Non-pigmented ciliary epithelial cell (primary cell): ENCODE measurements around the gene FAM171A1.
"Not testable (repeated sequence)": the region's sequence is repeated elsewhere in the genome, so short reads cannot be mapped to it uniquely, and the experiment has no call there.

ENCODE experiments used
- DNase-seq: peaks from one replicate; pipeline ENCODE4 v3.0.0-alpha.2; 2010; ENCODE audit warnings: low read depth

Gene FAM171A1

DNA sequence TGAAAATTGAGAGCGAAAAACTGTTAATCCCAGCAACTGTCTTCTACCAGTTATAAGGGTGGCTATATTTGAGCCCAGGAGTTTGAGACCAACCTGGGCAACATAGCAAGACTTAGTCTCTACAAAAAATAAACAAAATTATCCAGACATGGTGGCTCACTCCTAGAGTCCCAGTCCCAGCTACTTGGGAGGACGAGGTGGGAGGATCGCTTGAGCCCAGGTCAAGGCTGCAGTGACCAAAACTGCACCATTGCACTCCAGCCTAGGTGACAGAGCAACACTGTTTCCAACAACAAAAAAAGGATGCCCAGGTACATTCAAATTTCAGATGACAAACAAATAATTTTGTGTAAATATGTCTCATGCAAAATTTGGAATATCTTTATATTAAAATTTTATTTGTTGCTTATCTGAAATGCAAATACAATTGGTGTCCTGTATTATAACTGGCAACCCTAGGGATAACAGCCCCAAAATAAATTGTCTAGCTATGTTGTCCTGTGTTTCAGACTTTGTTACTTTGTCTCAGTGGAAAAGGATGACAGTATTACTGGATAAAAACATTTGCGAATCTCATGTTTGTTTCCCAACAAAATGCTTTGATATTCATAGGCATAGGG, 26.7 kb downstream of the FAM171A1 start:
- DNase-seq, result no peak

DNA sequence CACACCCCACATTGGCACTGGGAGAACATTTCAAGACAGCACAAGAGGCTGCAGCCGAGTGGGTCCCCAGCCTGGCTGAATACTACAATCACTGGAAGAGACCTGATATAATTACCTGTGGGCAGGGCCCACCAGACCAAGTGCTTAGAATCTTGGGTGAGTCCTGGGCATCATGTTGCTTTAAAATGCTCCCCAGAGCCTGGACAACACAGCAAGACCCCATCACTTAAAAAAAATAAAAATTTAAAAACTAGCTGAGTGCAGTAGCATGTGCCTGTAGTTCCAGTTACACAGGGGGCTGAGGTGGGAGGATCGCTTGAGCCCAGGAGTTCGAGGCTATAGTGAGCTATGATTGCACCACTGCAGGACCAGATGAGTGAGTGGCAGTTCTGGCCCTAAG, 28.1 kb downstream of the FAM171A1 start:
- DNase-seq, result no peak

DNA sequence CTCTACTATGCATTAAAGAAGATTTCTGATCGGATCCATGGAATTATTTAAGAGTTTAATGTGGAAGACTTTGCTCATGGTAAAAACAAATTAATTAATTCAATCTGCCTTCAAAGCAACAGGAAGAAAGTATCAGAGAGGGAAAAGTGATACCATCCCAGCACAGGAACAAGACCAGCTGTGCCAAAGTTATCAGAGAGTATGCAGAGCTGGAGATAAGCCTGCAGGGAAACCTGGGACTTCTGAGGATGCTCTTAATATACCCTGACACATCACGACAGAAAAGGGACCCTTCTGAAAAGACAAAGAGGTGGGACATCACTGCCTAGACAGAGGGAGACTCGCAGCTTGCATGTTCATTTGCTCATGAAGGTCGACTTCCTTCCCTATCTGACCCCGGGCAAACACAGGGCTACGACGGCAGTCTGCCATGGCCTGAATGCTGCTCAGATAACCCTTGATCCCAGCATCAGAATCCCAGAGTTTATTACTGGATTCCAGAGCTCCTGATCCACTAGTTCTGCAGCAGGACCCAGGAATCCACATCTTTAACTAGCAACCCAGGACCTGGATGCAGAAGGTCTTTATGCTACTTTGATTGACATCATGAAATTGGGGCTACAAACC, 29.5 kb downstream of the FAM171A1 start:
- DNase-seq, result no peak

GRCh38 chr10:15339892-15340291, 31.2 kb downstream of the FAM171A1 start:
- no peak for DNase-seq

GRCh38 chr10:15337441-15337923, 33.6 kb downstream of the FAM171A1 start:
- DNase-seq, result not testable (repeated sequence)

GRCh38 chr10:15336211-15336610, 34.9 kb downstream of the FAM171A1 start:
- no peak for DNase-seq

- DNase-seq, result no peak
These were observed 35.6 kb downstream of the FAM171A1 start for GRCh38 chr10:15335508-15335907.

DNA sequence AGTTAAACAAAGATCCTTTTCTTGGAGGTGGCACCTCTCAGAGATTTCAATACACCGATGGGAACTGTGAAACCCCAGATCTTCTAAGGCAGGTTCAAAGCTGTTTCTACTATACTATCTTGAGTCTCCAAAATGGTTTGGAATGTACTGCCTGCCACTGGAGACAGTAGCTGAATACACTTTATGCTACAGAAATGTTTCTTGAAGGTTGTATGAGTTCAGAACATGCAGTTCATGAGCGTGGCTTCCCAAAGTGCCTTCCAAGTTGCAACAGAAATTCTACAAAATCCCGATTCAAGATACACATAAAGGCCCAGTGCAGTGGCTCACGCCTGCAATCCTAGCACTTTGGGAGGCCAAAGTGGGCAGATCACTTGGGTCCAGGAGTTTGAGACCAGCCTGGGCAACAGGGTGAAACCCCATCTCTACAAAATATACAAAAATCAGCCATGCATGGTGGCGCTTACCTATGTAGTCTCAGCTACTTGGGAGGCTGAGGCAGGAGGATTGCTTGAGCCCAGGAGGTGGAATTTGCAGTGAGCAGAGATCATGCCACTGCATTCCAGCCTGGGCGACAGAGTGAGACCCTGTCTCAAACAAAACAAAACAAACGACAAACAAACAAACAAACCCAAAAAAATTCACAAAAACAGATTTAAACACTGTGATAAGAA, 36.3 kb downstream of the FAM171A1 start:
- no peak for DNase-seq

GRCh38 chr10:15333909-15334649, 37.0 kb downstream of the FAM171A1 start:
- no peak for DNase-seq

DNA sequence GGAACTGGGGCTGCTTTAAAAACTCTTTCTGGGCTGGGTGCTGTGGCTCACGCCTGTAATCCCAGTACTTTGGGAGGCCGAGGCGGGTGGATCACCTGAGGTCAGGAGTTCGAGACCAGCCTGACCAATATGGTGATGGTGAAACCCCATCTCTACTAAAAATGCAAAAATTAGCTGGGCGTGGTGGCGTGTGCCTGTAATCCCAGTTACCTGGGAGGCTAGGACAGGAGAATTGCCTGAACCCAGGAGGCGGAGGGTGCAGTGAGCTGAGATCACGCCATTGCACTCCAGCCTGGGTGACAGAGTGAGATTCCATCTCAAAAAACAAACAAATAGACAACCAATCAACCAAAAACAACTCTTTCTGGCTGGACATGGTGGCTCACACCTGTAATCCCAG, 37.9 kb downstream of the FAM171A1 start:
- DNase-seq, result not testable (repeated sequence)

DNA sequence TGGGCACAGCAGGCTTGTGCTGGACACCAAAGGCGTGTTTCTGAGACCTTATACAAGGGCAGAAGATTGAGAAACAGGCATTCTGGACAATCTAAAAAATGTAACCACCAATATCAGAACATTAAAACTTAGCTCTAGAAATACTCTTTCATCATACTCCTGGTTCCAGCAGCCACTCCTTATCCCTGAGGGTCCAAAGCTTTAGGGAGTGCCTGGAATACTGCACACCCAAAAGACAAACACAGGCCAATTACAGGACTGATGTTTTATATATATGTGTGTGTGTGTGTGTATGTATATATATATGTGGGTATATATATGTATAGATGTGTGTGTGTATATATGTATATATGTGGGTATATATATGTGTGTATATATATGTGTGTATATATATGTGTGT, 39.6 kb downstream of the FAM171A1 start:
- DNase-seq, result no peak

- DNase-seq, result no peak
These were observed 41.7 kb downstream of the FAM171A1 start for GRCh38 chr10:15329437-15329836.

- DNase-seq, result no peak
These were observed 45.2 kb downstream of the FAM171A1 start for GRCh38 chr10:15325944-15326284.

DNA sequence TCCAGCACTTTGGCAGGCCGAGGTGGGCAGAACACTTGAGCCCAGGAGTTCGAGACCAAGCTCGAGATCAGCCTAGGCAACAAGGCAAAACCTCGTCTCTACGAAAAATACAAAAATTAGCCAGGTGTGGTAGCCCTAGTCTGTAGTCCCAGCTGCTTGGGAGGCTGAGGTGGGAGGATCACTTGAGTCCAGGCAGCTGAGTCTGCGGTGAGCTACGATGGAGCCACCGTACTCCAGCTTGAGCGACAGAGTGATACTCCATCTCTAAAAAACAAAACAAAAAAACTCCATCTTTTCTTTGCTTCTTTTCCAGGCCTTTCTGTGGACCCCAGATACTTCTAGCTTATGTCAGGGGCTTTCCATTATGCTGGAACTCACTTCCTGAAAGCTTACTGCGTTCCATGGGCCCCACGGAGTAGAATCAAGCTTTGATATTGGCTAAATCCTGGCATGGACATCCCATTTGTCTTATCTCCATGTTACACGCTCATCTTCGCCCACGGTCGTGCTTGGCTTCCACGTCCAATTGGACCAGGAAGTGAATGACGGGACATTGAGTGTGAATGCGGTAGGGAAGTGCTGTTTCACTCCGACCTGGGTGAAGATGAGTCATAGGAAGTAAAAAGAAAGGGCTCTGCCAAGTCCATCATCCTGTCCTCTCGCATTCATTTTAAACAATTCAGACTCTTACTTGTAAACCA, 45.7 kb downstream of the FAM171A1 start:
- DNase-seq, result peak; percentile 48

DNA sequence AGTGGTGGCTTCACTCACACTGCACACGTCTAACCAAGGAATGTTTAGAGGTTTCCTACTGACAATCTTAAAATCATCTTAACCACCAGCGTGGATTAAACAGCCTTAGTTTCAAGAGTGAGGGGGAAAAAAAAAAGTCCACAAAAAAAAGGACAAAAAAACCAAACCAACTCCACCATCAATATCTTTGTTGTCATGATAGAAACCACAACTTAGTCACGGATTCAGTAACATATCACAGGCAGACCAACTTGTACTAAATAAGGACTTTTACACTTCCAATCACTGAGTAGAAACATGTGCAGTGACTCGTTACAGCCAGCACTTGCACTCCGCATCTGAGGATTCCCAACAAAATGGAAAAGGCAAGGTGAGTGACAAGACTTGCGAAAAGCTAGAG, 46.5 kb downstream of the FAM171A1 start:
- DNase-seq, result no peak

GRCh38 chr10:15324113-15324512, 47.0 kb downstream of the FAM171A1 start:
- no peak for DNase-seq

DNA sequence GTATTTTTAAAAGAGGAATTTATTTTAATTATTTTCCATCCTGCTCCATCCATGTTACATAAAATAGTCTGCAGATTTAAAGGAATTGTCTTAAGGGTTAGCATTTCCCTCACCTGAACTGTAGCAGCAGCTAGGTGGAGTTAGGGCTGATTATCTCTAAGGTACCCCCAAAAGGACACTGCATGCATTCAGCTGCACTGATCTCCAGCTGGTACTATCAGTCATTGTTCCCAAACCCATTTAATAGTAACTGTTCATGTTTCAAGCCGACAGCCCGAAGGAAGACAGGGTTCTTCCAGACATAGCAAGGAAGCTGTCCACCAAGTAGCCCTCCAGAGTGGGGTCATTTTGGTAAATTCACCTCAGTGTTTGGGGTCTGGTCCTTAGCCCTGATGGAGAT, 48.7 kb downstream of the FAM171A1 start:
- DNase-seq, result no peak

GRCh38 chr10:15321431-15322341, 49.4 kb downstream of the FAM171A1 start:
- DNase-seq, result no peak

GRCh38 chr10:15320522-15321203, 50.4 kb downstream of the FAM171A1 start:
- DNase-seq, result no peak

- no peak for DNase-seq
These were observed 51.0 kb downstream of the FAM171A1 start for GRCh38 chr10:15320118-15320517.
